Fibroblast of mammary gland (primary cell): ENCODE data around the gene TNFRSF1A.

ENCODE experiments used
- DNase-seq: peaks from one replicate; pipeline ENCODE4 v3.0.0-alpha.2; 2010; ENCODE audit warnings: low read depth
- H3K4me3 ChIP-seq: 2 replicates; pipeline ENCODE4 v1.5.1; 2011; ENCODE audit warnings: low read depth, mild to moderate bottlenecking, low read length, moderate library complexity; ENCODE audit not compliant: control insufficient read depth
- CTCF ChIP-seq: conservative IDR thresholded peaks from 2 replicates; pipeline ENCODE4 v1.5.1; 2011; ENCODE audit warnings: low read depth, low read length, inconsistent platforms; ENCODE audit not compliant: control insufficient read depth, insufficient read depth

The TNFRSF1A gene

GRCh38 chr12:6315704-6316597 is 25.9 kb downstream of the TNFRSF1A start:
- no peak overlapping the region for H3K4me3 ChIP-seq
- no peak for DNase-seq
- no peak for TF ChIP-seq CTCF

- H3K4me3 ChIP-seq, result no peak overlapping the region
- no peak for TF ChIP-seq CTCF
- DNase-seq, result no peak
Observed at GRCh38 chr12:6315184-6315583, 26.7 kb downstream of the TNFRSF1A start.

- no peak for DNase-seq
- no peak for TF ChIP-seq CTCF
- H3K4me3 ChIP-seq, result no peak overlapping the region
Observed at GRCh38 chr12:6314776-6315175, 27.1 kb downstream of the TNFRSF1A start.

GRCh38 chr12:6313326-6313940 is 28.4 kb downstream of the TNFRSF1A start:
- no peak for DNase-seq
- H3K4me3 ChIP-seq, result no peak overlapping the region
- no peak for TF ChIP-seq CTCF

GRCh38 chr12:6312529-6313325 is 29.1 kb downstream of the TNFRSF1A start:
- TF ChIP-seq CTCF, result no peak
- no peak for DNase-seq

GRCh38 chr12:6311822-6312528 is 29.9 kb downstream of the TNFRSF1A start:
- no peak overlapping the region for H3K4me3 ChIP-seq
- DNase-seq, result no peak
- TF ChIP-seq CTCF, result no peak

More at GRCh38 chr12:6312529-6313325, 29.1 kb downstream of the TNFRSF1A start:
- no peak overlapping the region for H3K4me3 ChIP-seq
